GM12878 (cell line): ENCODE results near the gene CDC42EP1. TPM values are rescaled to one million over a fixed set of nuclear protein-coding genes. Genes with fewer than 3 reads are reported as not detected.

Experiments used
- ATF7 ChIP-seq: fragments of 450-650 bp; IDR thresholded peaks from 2 replicates; pipeline ENCODE4 v1.6.1; 2016; ENCODE audit warnings: low read depth, mild to moderate bottlenecking
- BCL11A ChIP-seq: IDR thresholded peaks from 2 replicates; pipeline ENCODE4 v1.6.1; 2011; ENCODE audit warnings: low read depth, low read length
- BHLHE40 ChIP-seq, 2 experiments: fragments of 450-650 bp in 1 of 2; IDR thresholded peaks; 2 replicates each; pipeline ENCODE4 v1.6.1; 2011 to 2017; ENCODE audit warnings: low read depth in 2 of 2, borderline replicate concordance in 1 of 2, improper control_type of control experiment in 1 of 2, low read length in 1 of 2, mild to moderate bottlenecking in 1 of 2
- CHD2 ChIP-seq: IDR thresholded peaks from 2 replicates; pipeline ENCODE4 v1.6.1; 2011; ENCODE audit warnings: low read depth, low read length, improper control_type of control experiment, borderline replicate concordance
- DPF2 ChIP-seq: fragments of 450-650 bp; IDR thresholded peaks from 2 replicates; pipeline ENCODE4 v1.6.1; 2017; ENCODE audit warnings: mild to moderate bottlenecking
- EED ChIP-seq: sonication (generic); IDR thresholded peaks from 2 replicates; pipeline ENCODE4 v1.6.1; 2016; ENCODE audit warnings: antibody characterized with exemption, low read depth
- LARP7 ChIP-seq: fragments of 450-650 bp; IDR thresholded peaks from 2 replicates; pipeline ENCODE4 v1.6.1; 2017; ENCODE audit warnings: mild to moderate bottlenecking
- MEF2B ChIP-seq: fragments of 450-650 bp; IDR thresholded peaks from 2 replicates; pipeline ENCODE4 v1.6.1; 2018; ENCODE audit warnings: mild to moderate bottlenecking, moderate library complexity; ENCODE audit not compliant: partially characterized antibody, poor library complexity, severe bottlenecking
- MTA3 ChIP-seq: IDR thresholded peaks from 2 replicates; pipeline ENCODE4 v1.6.1; 2012; ENCODE audit warnings: low read length, inconsistent platforms, borderline replicate concordance
- SIX5 ChIP-seq: IDR thresholded peaks from 2 replicates; pipeline ENCODE4 v1.6.1; 2011; ENCODE audit warnings: mild to moderate bottlenecking, low read depth, low read length, moderate library complexity; ENCODE audit not compliant: severe bottlenecking
- SMAD5 ChIP-seq: IDR thresholded peaks from 2 replicates; pipeline ENCODE4 v1.6.1; 2016; ENCODE audit warnings: antibody characterized with exemption, low read depth
- TARDBP ChIP-seq: IDR thresholded peaks from 2 replicates; pipeline ENCODE4 v1.6.1; 2016; ENCODE audit warnings: borderline replicate concordance
- TCF12 ChIP-seq: IDR thresholded peaks from 2 replicates; pipeline ENCODE4 v1.6.1; 2011; ENCODE audit warnings: low read depth, mild to moderate bottlenecking, low read length
- ZNF24 ChIP-seq: fragments of 450-650 bp; IDR thresholded peaks from 2 replicates; pipeline ENCODE4 v1.6.1; 2017; ENCODE audit warnings: antibody characterized with exemption, mild to moderate bottlenecking
- polyA plus RNA-seq, 11 experiments: library from polyadenylated mRNA; depleted of rRNA in 4 of 11; unstranded in 6 of 11; stranded (reverse) in 5 of 11; fragments of >200 nt; fragmentation: Nextera tagmentation in 4 of 11; fragmentation: Illumina TruSeq in 1 of 11; extraction: Ambion mirVana in 4 of 11; extraction: Trizol in 1 of 11; gene quantifications; 1 replicate in 1 of 11; 2 replicates in 10 of 11; pipeline versions ENCODE4 v1.2.1 to v1.2.3, GENCODE V29; 2011 to 2016; ENCODE audit warnings: inconsistent platforms in 2 of 11, missing spikeins in 2 of 11, low read depth in 1 of 11
- total RNA-seq, 4 experiments: library from RNA; depleted of rRNA in 3 of 4; stranded (reverse); fragments of >200 nt in 3 of 4; fragmentation: Illumina TruSeq in 1 of 4; extraction: Trizol in 1 of 4; gene quantifications; 2 replicates each; pipeline versions ENCODE4 v1.2.1 to v1.2.3, GENCODE V29; 2013 to 2021
- TF ChIP-seq, protein P1 (sequence below): IDR thresholded peaks from 2 replicates; pipeline ENCODE4 v1.6.1; 2012; ENCODE audit warnings: low read depth, low read length, improper control_type of control experiment
- TF ChIP-seq, protein P2 (sequence below): fragments of 450-650 bp; IDR thresholded peaks from 2 replicates; pipeline ENCODE4 v1.6.1; 2017; ENCODE audit warnings: low read depth, mild to moderate bottlenecking, moderate library complexity
- TF ChIP-seq, protein P3 (sequence below): fragments of 450-650 bp; formaldehyde crosslinking; IDR thresholded peaks from 2 replicates; pipeline ENCODE4 v1.5.0; 2022; ENCODE audit warnings: mild to moderate bottlenecking, missing genetic modification characterization

CDC42EP1 gene
- total and polyA plus RNA-seq, 10 of the 15 experiments (the other 5 are each of a cell fraction or from before 2014, with no cell fraction given) = 0.04 to 0.33 (median 0.09) TPM; not detected in 7

DNA sequence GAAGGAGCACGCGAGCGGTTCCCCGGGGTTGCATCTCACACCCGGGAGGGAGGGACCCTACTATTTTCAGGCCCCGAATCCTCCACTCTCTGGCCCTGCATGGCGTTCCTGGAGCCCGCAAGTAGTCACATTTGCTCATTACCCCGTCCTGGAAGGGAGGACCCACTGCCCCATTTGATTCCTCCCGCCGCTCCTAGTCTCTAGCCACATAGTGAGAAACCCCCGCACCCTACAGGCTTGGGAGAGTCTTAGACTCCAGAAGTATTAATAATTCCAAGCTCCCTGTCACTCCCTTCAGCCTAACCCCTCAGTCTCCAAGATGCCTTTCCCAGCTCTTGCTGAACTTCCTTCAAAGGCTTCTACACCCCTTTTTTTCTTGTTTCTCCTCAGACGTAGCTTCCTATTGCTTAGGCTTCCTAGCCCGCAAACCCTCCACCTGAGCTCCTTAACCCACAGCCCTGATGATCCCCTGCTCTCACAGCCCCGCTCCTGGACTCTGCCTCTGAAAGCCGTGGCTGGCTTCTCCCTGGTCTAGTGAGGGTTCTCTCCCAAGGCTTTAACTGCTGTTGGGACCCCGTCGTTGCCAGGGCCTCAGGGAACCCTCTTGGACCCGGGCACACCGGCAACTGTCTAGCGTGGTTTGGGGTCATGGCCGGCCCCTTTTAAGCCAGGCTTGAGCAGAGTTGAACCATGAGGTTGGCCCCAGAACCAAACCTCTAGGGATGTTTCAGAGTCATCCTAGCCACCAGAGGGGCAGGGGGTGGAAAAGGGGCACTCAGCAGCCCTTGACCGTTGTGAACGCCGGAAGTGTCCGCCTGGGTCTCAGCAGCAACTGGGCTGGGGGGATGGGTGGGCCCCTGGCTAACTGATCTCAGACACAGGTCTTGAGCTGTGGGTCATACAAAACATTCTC is 49.2 kb downstream of the CDC42EP1 start (continued):
- TF ChIP-seq MEF2B (peak; percentile 59), LARP7 (0 out of 2 replicates have a peak, but pooled peaks have one; percentile 16), ZNF24 (no peak), BCL11A (no peak), DPF2 (0 out of 2 replicates have a peak, but pooled peaks have one; percentile 26), TARDBP (no peak), ATF7 (no peak), TCF12 (0 out of 2 replicates have a peak, but pooled peaks have one; percentile 6), CHD2 (0 out of 2 replicates have a peak, but pooled peaks have one; percentile 37), EED (no peak), MTA3 (peak; percentile 74; the same call in 1 of the 2 replicates), SIX5 (no peak), SMAD5 (no peak), BHLHE40 (IDR thresholded peaks at IDR 0.05; ENCODE audit: borderline replicate concordance in 1 of 2, low read depth in 2 of 2, low read length in 1 of 2) (no peak)
- TF ChIP-seq, protein P1, sequence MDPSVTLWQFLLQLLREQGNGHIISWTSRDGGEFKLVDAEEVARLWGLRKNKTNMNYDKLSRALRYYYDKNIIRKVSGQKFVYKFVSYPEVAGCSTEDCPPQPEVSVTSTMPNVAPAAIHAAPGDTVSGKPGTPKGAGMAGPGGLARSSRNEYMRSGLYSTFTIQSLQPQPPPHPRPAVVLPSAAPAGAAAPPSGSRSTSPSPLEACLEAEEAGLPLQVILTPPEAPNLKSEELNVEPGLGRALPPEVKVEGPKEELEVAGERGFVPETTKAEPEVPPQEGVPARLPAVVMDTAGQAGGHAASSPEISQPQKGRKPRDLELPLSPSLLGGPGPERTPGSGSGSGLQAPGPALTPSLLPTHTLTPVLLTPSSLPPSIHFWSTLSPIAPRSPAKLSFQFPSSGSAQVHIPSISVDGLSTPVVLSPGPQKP = 0 out of 2 replicates have a peak, but pooled peaks have one; percentile 21
- TF ChIP-seq, protein P2, sequence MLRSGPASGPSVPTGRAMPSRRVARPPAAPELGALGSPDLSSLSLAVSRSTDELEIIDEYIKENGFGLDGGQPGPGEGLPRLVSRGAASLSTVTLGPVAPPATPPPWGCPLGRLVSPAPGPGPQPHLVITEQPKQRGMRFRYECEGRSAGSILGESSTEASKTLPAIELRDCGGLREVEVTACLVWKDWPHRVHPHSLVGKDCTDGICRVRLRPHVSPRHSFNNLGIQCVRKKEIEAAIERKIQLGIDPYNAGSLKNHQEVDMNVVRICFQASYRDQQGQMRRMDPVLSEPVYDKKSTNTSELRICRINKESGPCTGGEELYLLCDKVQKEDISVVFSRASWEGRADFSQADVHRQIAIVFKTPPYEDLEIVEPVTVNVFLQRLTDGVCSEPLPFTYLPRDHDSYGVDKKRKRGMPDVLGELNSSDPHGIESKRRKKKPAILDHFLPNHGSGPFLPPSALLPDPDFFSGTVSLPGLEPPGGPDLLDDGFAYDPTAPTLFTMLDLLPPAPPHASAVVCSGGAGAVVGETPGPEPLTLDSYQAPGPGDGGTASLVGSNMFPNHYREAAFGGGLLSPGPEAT = no peak
- TF ChIP-seq, protein P3, sequence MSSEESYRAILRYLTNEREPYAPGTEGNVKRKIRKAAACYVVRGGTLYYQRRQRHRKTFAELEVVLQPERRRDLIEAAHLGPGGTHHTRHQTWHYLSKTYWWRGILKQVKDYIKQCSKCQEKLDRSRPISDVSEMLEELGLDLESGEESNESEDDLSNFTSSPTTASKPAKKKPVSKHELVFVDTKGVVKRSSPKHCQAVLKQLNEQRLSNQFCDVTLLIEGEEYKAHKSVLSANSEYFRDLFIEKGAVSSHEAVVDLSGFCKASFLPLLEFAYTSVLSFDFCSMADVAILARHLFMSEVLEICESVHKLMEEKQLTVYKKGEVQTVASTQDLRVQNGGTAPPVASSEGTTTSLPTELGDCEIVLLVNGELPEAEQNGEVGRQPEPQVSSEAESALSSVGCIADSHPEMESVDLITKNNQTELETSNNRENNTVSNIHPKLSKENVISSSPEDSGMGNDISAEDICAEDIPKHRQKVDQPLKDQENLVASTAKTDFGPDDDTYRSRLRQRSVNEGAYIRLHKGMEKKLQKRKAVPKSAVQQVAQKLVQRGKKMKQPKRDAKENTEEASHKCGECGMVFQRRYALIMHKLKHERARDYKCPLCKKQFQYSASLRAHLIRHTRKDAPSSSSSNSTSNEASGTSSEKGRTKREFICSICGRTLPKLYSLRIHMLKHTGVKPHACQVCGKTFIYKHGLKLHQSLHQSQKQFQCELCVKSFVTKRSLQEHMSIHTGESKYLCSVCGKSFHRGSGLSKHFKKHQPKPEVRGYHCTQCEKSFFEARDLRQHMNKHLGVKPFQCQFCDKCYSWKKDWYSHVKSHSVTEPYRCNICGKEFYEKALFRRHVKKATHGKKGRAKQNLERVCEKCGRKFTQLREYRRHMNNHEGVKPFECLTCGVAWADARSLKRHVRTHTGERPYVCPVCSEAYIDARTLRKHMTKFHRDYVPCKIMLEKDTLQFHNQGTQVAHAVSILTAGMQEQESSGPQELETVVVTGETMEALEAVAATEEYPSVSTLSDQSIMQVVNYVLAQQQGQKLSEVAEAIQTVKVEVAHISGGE (CRISPR knock-in tag) = no peak
- TF ChIP-seq, all 136 proteins: peak for 17
